Measurements from ENCODE around the gene KCNG2. TPM values are rescaled to one million over a fixed set of nuclear protein-coding genes. Genes with fewer than 3 reads are reported as not detected.

The KCNG2 gene
- total and polyA plus RNA-seq, 9 of the 15 experiments (the other 6 are each of a cell fraction or from before 2014, with no cell fraction given): not detected

DNA sequence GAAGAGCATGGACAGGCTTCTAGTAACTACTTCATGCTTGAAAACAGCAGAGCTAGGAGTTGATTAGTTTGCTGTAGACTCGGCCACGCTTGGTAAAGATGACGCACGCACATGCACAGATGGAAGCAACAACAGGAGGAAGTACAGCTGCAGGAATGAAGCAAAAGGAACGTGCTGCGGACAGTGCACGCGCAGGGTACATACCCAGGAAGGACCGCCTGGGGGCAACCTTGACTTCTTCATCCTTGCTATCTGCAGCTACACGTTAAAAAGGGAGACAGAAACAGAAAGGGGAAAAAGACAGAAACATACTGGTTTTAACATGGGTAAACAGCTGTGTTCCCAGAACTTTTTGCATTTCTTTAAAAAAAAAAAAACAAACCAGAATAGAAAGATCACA, 136.0 kb downstream of the KCNG2 start:
- no peaks in the 10 kb centered on the region for H3K79me2 ChIP-seq (ENCODE audit: control insufficient read depth, insufficient read depth, low read length)
- WGBS (ENCODE audit: insufficient coverage, low coverage, missing lambda C conversion rate): 76% methylated on average over 7 of the region's 10 CpGs

DNA sequence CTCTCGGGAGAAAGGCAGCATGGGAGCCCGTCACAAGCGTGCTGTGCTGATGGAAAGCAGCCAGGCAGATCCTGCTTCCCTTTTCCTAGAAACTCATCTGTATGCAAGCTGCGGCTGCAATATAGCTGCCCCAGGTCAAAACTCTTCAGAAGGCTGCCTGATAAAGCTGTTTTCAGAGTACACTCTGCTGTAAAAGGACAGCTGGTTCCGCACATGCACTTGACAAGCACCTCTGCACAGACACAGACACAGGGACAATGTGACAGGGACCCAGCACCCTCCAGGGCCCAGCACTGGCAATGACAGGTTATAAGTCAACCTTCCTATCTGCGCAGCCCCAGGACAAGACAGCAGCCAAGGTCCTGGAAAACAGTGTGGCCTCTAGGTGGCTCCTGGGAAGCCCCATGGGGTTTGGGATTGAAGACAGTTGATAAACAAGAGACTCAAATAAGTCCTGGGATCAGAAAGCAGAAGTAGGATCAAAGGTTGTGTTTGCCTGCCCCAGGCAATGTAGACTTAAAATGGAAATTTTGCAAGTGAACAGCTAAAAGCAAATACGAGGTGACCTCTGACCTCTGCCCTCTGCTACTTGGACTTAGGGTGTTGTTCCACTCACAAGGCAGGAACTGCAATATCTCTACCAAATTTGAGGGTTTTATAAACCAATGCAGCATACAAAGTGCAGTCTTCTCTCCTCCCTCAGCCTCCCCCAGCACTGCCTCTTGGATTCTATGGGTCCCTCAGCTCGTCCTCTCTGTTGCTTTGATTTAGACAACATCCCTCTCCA, 136.8 kb downstream of the KCNG2 start:
- no peak overlapping the region for H3K4me3 ChIP-seq
- H3K79me2 ChIP-seq (ENCODE audit: control insufficient read depth, insufficient read depth, low read length): no peaks in the 10 kb centered on the region
- ATAC-seq (peak; percentile 64; the same call in 2 of the 3 replicates), DNase-seq (ENCODE audit: extremely low read depth in 1 of 4, low spot score in 3 of 4) (peak in 2 of 4 experiments; percentile 13 to 31), FAIRE-seq (no peak)
- WGBS (ENCODE audit: insufficient coverage, low coverage, missing lambda C conversion rate): 48% methylated on average over 6 of the region's 8 CpGs
- H4K20me1 ChIP-seq (replicated peaks; ENCODE audit: control insufficient read depth, insufficient read depth, low read length): no peaks in the 10 kb centered on the region
- H3K36me3 ChIP-seq (ENCODE audit: control insufficient read depth, insufficient read depth, low read length): peaks cover 3% of the 10 kb centered on the region; the same call in 1 of the 3 replicates
- peaks cover 3% of the 10 kb centered on the region; the same call in 1 of the 2 replicates for H3K9me3 ChIP-seq (replicated peaks; ENCODE audit: control insufficient read depth, insufficient read depth, low read depth, low read length)
- H2AFZ ChIP-seq (ENCODE audit: low read depth, low read length): no peak overlapping the region
- H3K9ac ChIP-seq (ENCODE audit: insufficient read depth in 1 of 2, low read depth in 2 of 2, low read length in 2 of 2): no peak overlapping the region
- intact Hi-C loops (cut with micrococcal nuclease) (no loop called here), in situ Hi-C loops (cut with MboI) (no loop called here)
- CTCF ChIA-PET (ENCODE audit: low intra/inter-chr PET ratio): no interaction called here
- no peak overlapping the region for H3K27ac ChIP-seq (ENCODE audit: extremely low read depth, low read depth, low read length)
- H3K4me1 ChIP-seq (replicated peaks in 1 of 2; ENCODE audit: control insufficient read depth in 2 of 2, insufficient read depth in 2 of 2, low read length in 2 of 2): no peaks in the 10 kb centered on the region; a peak in 1 of 5 replicates
- no TSS peak for BruUV-seq (replicated peaks)
- no peaks in the 10 kb centered on the region for H3K27me3 ChIP-seq (ENCODE audit: control insufficient read depth in 2 of 2, insufficient read depth in 2 of 2, low read length in 2 of 2)
- POLR2A ChIA-PET: no interaction called here
- H3K9me1 ChIP-seq (ENCODE audit: control insufficient read depth, insufficient read depth, low read length): no peaks in the 10 kb centered on the region
- no peak overlapping the region for H3K4me2 ChIP-seq (ENCODE audit: insufficient read depth, low read length)
- TF ChIP-seq, protein P1, sequence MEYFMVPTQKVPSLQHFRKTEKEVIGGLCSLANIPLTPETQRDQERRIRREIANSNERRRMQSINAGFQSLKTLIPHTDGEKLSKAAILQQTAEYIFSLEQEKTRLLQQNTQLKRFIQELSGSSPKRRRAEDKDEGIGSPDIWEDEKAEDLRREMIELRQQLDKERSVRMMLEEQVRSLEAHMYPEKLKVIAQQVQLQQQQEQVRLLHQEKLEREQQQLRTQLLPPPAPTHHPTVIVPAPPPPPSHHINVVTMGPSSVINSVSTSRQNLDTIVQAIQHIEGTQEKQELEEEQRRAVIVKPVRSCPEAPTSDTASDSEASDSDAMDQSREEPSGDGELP (CRISPR knock-in tag; IDR thresholded peaks at IDR 0.05; ENCODE audit: borderline replicate concordance): peak; percentile 74
- no peak for TF ChIP-seq EGR1 (conservative IDR thresholded peaks at IDR 0.05)
- no peak for TF ChIP-seq TEAD4 (IDR thresholded peaks at IDR 0.05; ENCODE audit: low read length)
- TF ChIP-seq TEAD4 (CRISPR knock-in tag; IDR thresholded peaks at IDR 0.05; ENCODE audit: borderline replicate concordance): no peak
- no peak for TF ChIP-seq KLF1 (tag; IDR thresholded peaks at IDR 0.05)
- TF ChIP-seq NRF1 (conservative IDR thresholded peaks at IDR 0.05 in 1 of 2, IDR thresholded peaks at IDR 0.05 in 1 of 2): peak in 1 of 2 experiments; percentile 31; a peak in 2 of 4 replicates
- peak; percentile 75 for TF ChIP-seq NR2C2 (CRISPR knock-in tag; IDR thresholded peaks at IDR 0.05)
- peak; percentile 48; the same call in 1 of the 2 replicates for TF ChIP-seq NR2C2 (tag; IDR thresholded peaks at IDR 0.05)
- TF ChIP-seq, protein P2, sequence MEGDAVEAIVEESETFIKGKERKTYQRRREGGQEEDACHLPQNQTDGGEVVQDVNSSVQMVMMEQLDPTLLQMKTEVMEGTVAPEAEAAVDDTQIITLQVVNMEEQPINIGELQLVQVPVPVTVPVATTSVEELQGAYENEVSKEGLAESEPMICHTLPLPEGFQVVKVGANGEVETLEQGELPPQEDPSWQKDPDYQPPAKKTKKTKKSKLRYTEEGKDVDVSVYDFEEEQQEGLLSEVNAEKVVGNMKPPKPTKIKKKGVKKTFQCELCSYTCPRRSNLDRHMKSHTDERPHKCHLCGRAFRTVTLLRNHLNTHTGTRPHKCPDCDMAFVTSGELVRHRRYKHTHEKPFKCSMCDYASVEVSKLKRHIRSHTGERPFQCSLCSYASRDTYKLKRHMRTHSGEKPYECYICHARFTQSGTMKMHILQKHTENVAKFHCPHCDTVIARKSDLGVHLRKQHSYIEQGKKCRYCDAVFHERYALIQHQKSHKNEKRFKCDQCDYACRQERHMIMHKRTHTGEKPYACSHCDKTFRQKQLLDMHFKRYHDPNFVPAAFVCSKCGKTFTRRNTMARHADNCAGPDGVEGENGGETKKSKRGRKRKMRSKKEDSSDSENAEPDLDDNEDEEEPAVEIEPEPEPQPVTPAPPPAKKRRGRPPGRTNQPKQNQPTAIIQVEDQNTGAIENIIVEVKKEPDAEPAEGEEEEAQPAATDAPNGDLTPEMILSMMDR (IDR thresholded peaks at IDR 0.05 in 2 of 3, conservative IDR thresholded peaks at IDR 0.05 in 1 of 3; ENCODE audit: insufficient read depth in 2 of 3, low read depth in 1 of 3, low read length in 3 of 3): peak in 1 of 3 experiments; percentile 30; a peak in 1 of 6 replicates

More for the DNA sequence above, 136.0 kb downstream of the KCNG2 start:
- Histone ChIP-seq H3K9me1 (ENCODE audit: control insufficient read depth, insufficient read depth, low read length) (no peaks in the 10 kb centered on the region), H2AFZ (ENCODE audit: low read depth, low read length) (no peak overlapping the region), H3K9ac (ENCODE audit: insufficient read depth in 1 of 2, low read depth in 2 of 2, low read length in 2 of 2) (no peak overlapping the region), H3K4me2 (ENCODE audit: insufficient read depth, low read length) (no peak overlapping the region), H3K9me3 (replicated peaks; ENCODE audit: control insufficient read depth, insufficient read depth, low read depth, low read length) (peaks cover 6% of the 10 kb centered on the region; the same call in 1 of the 2 replicates), H3K27ac (ENCODE audit: extremely low read depth, low read depth, low read length) (no peak overlapping the region), H3K27me3 (ENCODE audit: control insufficient read depth in 2 of 2, insufficient read depth in 2 of 2, low read length in 2 of 2) (no peaks in the 10 kb centered on the region), H3K36me3 (ENCODE audit: control insufficient read depth, insufficient read depth, low read length) (peaks cover 3% of the 10 kb centered on the region; the same call in 1 of the 3 replicates), H3K4me1 (replicated peaks in 1 of 2; ENCODE audit: control insufficient read depth in 2 of 2, insufficient read depth in 2 of 2, low read length in 2 of 2) (no peaks in the 10 kb centered on the region; a peak in 1 of 5 replicates), H3K4me3 (no peak overlapping the region), H4K20me1 (replicated peaks; ENCODE audit: control insufficient read depth, insufficient read depth, low read length) (no peaks in the 10 kb centered on the region)
- no TSS peak for BruUV-seq (replicated peaks)
- ChIA-PET CTCF (ENCODE audit: low intra/inter-chr PET ratio) (no interaction called here), POLR2A (no interaction called here)
- no peak for DNase-seq (ENCODE audit: extremely low read depth in 1 of 4, low spot score in 3 of 4)
- in situ Hi-C loops (cut with MboI): no loop called here
- TF ChIP-seq, protein P3, sequence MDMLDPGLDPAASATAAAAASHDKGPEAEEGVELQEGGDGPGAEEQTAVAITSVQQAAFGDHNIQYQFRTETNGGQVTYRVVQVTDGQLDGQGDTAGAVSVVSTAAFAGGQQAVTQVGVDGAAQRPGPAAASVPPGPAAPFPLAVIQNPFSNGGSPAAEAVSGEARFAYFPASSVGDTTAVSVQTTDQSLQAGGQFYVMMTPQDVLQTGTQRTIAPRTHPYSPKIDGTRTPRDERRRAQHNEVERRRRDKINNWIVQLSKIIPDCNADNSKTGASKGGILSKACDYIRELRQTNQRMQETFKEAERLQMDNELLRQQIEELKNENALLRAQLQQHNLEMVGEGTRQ (CRISPR knock-in tag; IDR thresholded peaks at IDR 0.05): no peak
- TF ChIP-seq TAL1 (IDR thresholded peaks at IDR 0.05): no peak
- ATAC-seq: no peak
- no peak for FAIRE-seq
- intact Hi-C loops (cut with micrococcal nuclease): no loop called here

Measured in K562 (cell line).